Heart left ventricle (tissue), 16 donors: ENCODE results near the gene CYP27C1. TPM values are rescaled to one million over a fixed set of nuclear protein-coding genes. Genes with fewer than 3 reads are reported as not detected.
A peak's percentile ranks its signal among the peaks of the same experiment; 100 is the strongest.

Experiments
- ATAC-seq, 4 donors: fragments of 200-7000 bp; cut with Tn5 transposase; one replicate each; pipeline ENCODE4 v1.9.1; 2020 to 2022; ENCODE audit warnings: moderate library complexity in 4 of 4, mild to moderate bottlenecking in 3 of 4, moderate number of reproducible peaks in 1 of 4
- DNase-seq, 5 donors: peaks; one replicate each; pipeline ENCODE4 v3.0.0-alpha.2; 2020
- H3K27ac ChIP-seq, 12 donors: fragments of 200-600 bp; sonication (generic) in 4 of 12; one replicate each; pipeline versions ENCODE4 v1.5.0 to v1.8.0; 2016 to 2022; ENCODE audit warnings: mild to moderate bottlenecking in 2 of 12
- H3K27me3 ChIP-seq, 9 donors: fragments of 200-600 bp; sonication (generic) in 2 of 9; one replicate each; pipeline versions ENCODE4 v1.5.1 to v1.8.0; 2016 to 2022; ENCODE audit warnings: mild to moderate bottlenecking in 3 of 9
- H3K36me3 ChIP-seq, 9 donors: fragments of 200-600 bp; sonication (generic) in 2 of 9; one replicate each; pipeline versions ENCODE4 v1.5.0 to v1.8.0; 2018 to 2022; ENCODE audit warnings: mild to moderate bottlenecking in 2 of 9
- H3K4me1 ChIP-seq, 12 donors: fragments of 200-600 bp; sonication (generic) in 4 of 12; one replicate each; pipeline versions ENCODE4 v1.5.0 to v1.8.0; 2016 to 2022; ENCODE audit warnings: mild to moderate bottlenecking in 3 of 12
- H3K4me3 ChIP-seq, 12 donors: fragments of 200-600 bp; sonication (generic) in 4 of 12; one replicate each; pipeline versions ENCODE4 v1.5.0 to v1.8.0; 2017 to 2022; ENCODE audit warnings: mild to moderate bottlenecking in 9 of 12, moderate library complexity in 4 of 12
- H3K9me3 ChIP-seq, 12 donors: fragments of 200-600 bp; sonication (generic) in 4 of 12; one replicate each; pipeline versions ENCODE4 v1.5.0 to v1.8.0; 2016 to 2022; ENCODE audit warnings: mild to moderate bottlenecking in 1 of 12
- CTCF ChIP-seq, 12 donors: fragments of 200-600 bp; sonication (generic) in 4 of 12; IDR thresholded peaks; one replicate each; pipeline versions ENCODE4 v1.5.0 to v1.8.0; 2018 to 2022; ENCODE audit warnings: antibody characterized with exemption in 12 of 12, mild to moderate bottlenecking in 5 of 12
- POLR2A ChIP-seq, 2 donors: fragments of 450-650 bp; IDR thresholded peaks; one replicate each; pipeline ENCODE4 v1.6.1; 2017; ENCODE audit warnings: antibody characterized with exemption in 2 of 2, mild to moderate bottlenecking in 2 of 2, moderate library complexity in 2 of 2
- WGBS, 4 donors: extraction: QIAGEN DNeasy Blood & Tissue Kit in 2 of 4; methylation state at CpG; one replicate each; pipeline versions ENCODE4 v1.1.5 to v1.1.7; 2013 to 2018; 5-methylcytosine and 5-hydroxymethylcytosine counted together
- intact Hi-C, 10 donors: fragments of 100-400 bp; cut with DNase I; formaldehyde crosslinking; loops; one replicate each; pipeline versions ENCODE4 v1.11.1 to v1.14.2; 2022
- polyA plus RNA-seq, 2 donors: library from polyadenylated mRNA; stranded (reverse); fragments of 200-250 nt; gene quantifications; one replicate each; pipeline ENCODE4 v1.2.3, GENCODE V29; 2013
- total RNA-seq, 9 donors: library from RNA; depleted of rRNA in 2 of 9; stranded (reverse); fragments of >200 nt in 2 of 9; fragmentation: NEBNext Ultra II Directional in 3 of 9; extraction: Animal tissue kit (Norgen Biotek cat#: 25700) in 3 of 9; gene quantifications; one replicate each; pipeline versions ENCODE4 v1.1.0 to v1.2.4, GENCODE V29; 2016 to 2023
- donor health status: ischemic (EF 13 %, LVEDD 7.1; RV severe dilation, severe dysfunction).
- donor health status: healthy with polysubstance abuse.
- donor health status: DM: no; HTN: yes; CAD: no.
- donor health status: DM: no; HTN: no; CAD: no.
- donor health status: ischemic (EF 25% LVEDD 6.9; RV normal size, moderate dysfunction).
- donor health status: ischemic (EF 25% LVEDD 5.7; RV mildly dilated, moderate dysfunction).
- donor health status: healthy.
- donor health status: DM: yes; HTN: yes; CAD: no.
- donor health status: ischemic (EF 35%, LVEDD 5.7; RV mildly dilated, moderate dysfunction).
- donor health status: nonischemic (EF 11% LVEDD 7.7; RV severe dilation, severe dysfunction).
- donor health status: DM: yes; HTN: yes; CAD: no.
- donor health status: PGD.
- donor health status: ischemic (EF 29% LVEDD 5.4; RV normal size, mild dysfunction).
- donor health status: nonischemic (EF 23%, LVEDD 6.1; RV moderate dilation, normal function).

The CYP27C1 gene
- total and polyA plus RNA-seq, 11 donors, result 0.06 to 0.44 (median 0.12) TPM; not detected in 8

GRCh38 chr2:127174640-127175039, 45.5 kb downstream of the CYP27C1 start:
- DNase-seq, result no peak
- no peaks in the 10 kb centered on the region for H3K27me3 ChIP-seq
- peaks cover 0 to 6% (median 0%) of the 10 kb centered on the region in 12 donors for H3K9me3 ChIP-seq
- 76 to 83% (median 79%) methylated on average over 6 of the region's 6 CpGs for WGBS, 4 donors
- no peaks in the 10 kb centered on the region for H3K36me3 ChIP-seq
- H3K4me3 ChIP-seq, result no peak overlapping the region
- H3K27ac ChIP-seq, result peak overlapping the region in 2 of 12 donors; percentile 9 to 88
- TF ChIP-seq POLR2A (IDR thresholded peaks at IDR 0.05) (no peak), CTCF (IDR thresholded peaks at IDR 0.05) (no peak)
- H3K4me1 ChIP-seq, result peaks cover 0 to 41% (median 11%) of the 10 kb centered on the region in 12 donors
- no peak for ATAC-seq
- intact Hi-C loops, result loop anchor here in 3 of 10 donors (5.0 to 10.0 kb wide), 3 partner anchors 100 to 110 kb away; no protein-coding TSS in a partner anchor

- 69 to 74% (median 73%) methylated on average over 5 to 6 of the region's 6 CpGs for WGBS, 4 donors
These were observed 46.0 kb downstream of the CYP27C1 start for GRCh38 chr2:127174136-127174535.

GRCh38 chr2:127173057-127173456, 47.0 kb downstream of the CYP27C1 start:
- no peaks in the 10 kb centered on the region for H3K9me3 ChIP-seq
- H3K36me3 ChIP-seq, result no peaks in the 10 kb centered on the region
- H3K4me1 ChIP-seq, result peaks cover 0 to 41% (median 11%) of the 10 kb centered on the region in 12 donors
- DNase-seq (peak in 3 of 5 donors; percentile 47 to 58 (median 50)), ATAC-seq (peak in 3 of 4 donors; percentile 14 to 64 (median 50))
- TF ChIP-seq CTCF (IDR thresholded peaks at IDR 0.05), result no peak
- no peak for TF ChIP-seq POLR2A (IDR thresholded peaks at IDR 0.05)
- WGBS, 4 donors, result 40 to 52% (median 47%) methylated on average over 6 of the region's 6 CpGs
- no peak overlapping the region for H3K4me3 ChIP-seq
- intact Hi-C loops, result loop anchor here in 2 of 10 donors (10.0 kb wide), 2 partner anchors 98 to 108 kb away; no protein-coding TSS in a partner anchor
- H3K27ac ChIP-seq, result no peak overlapping the region
- no peaks in the 10 kb centered on the region for H3K27me3 ChIP-seq

More at GRCh38 chr2:127174136-127174535, 46.0 kb downstream of the CYP27C1 start:
- ATAC-seq (peak in 3 of 4 donors; percentile 29 to 57 (median 29)), DNase-seq (no peak)
- no peaks in the 10 kb centered on the region for H3K36me3 ChIP-seq
- TF ChIP-seq CTCF (IDR thresholded peaks at IDR 0.05), result peak in 7 of 12 donors; percentile 12 to 47 (median 20)
- no peak for TF ChIP-seq POLR2A (IDR thresholded peaks at IDR 0.05)
- intact Hi-C loops, result loop anchor here in 2 of 10 donors (10.0 kb wide), 2 partner anchors 99 to 109 kb away; no protein-coding TSS in a partner anchor
- H3K4me3 ChIP-seq, result no peak overlapping the region
- H3K9me3 ChIP-seq, result peaks cover 0 to 5% (median 0%) of the 10 kb centered on the region in 12 donors
- H3K27ac ChIP-seq, result peak overlapping the region in 1 of 12 donors; percentile 88
- peaks cover 0 to 41% (median 11%) of the 10 kb centered on the region in 12 donors for H3K4me1 ChIP-seq
- no peaks in the 10 kb centered on the region for H3K27me3 ChIP-seq

- Histone ChIP-seq H3K27me3 (no peaks in the 10 kb centered on the region), H3K27ac (no peak overlapping the region), H3K9me3 (no peaks in the 10 kb centered on the region), H3K4me1 (peaks cover 0 to 41% (median 11%) of the 10 kb centered on the region in 12 donors), H3K36me3 (no peaks in the 10 kb centered on the region), H3K4me3 (no peak overlapping the region)
- WGBS, 4 donors, result 93 to 98% (median 97%) methylated on average over 6 of the region's 6 CpGs
- no peak for DNase-seq
- TF ChIP-seq POLR2A (IDR thresholded peaks at IDR 0.05) (no peak), CTCF (IDR thresholded peaks at IDR 0.05) (no peak)
- ATAC-seq, result no peak
- intact Hi-C loops, result loop anchor here in 2 of 10 donors (10.0 kb wide), 2 partner anchors 98 to 108 kb away; no protein-coding TSS in a partner anchor
These were observed 47.8 kb downstream of the CYP27C1 start for GRCh38 chr2:127172306-127172705.
